ENCODE measurements around the gene C2CD4D. TPM values are rescaled to one million over a fixed set of nuclear protein-coding genes. Genes with fewer than 3 reads are reported as not detected.

C2CD4D gene
- total RNA-seq, 2 experiments from 2014 or later = 1.3 to 1.6 TPM

- H3K27me3 Mint-ChIP-seq = no peaks in the 10 kb centered on the region
- peaks cover 49% of the 10 kb centered on the region for H3K4me1 Mint-ChIP-seq (ENCODE audit: low read depth)
- DNase-seq (no peak), ATAC-seq (no peak)
- no peaks in the 10 kb centered on the region for H3K36me3 Mint-ChIP-seq (ENCODE audit: low read depth)
- no peak for TF ChIP-seq CTCF (IDR thresholded peaks at IDR 0.05)
- intact Hi-C loops (cut with micrococcal nuclease) = no loop called here
- ChIA-PET POLR2A (interaction anchor here (1.3 to 1.5 kb wide), 2 partner anchors 9 to 54 kb away, joined by 3 to 5 read pairs; partner anchors contain the start of gene MRPL9), CTCF (interaction anchor here (1.0 to 1.5 kb wide), 4 partner anchors 10 to 223 kb away, joined by 3 to 6 read pairs (median 3); no protein-coding TSS in a partner anchor)
- no peak overlapping the region for H3K27ac Mint-ChIP-seq
- no peaks in the 10 kb centered on the region for H3K9me3 Mint-ChIP-seq
- no peak overlapping the region for H3K4me3 Mint-ChIP-seq
Observed at GRCh38 chr1:151817353-151817730, 22.3 kb downstream of the C2CD4D start.

GRCh38 chr1:151816548-151817352 lies 22.9 kb downstream of the C2CD4D start:
- intact Hi-C loops (cut with micrococcal nuclease) = no loop called here
- no peak overlapping the region for H3K4me3 Mint-ChIP-seq
- H3K4me1 Mint-ChIP-seq (ENCODE audit: low read depth) = peaks cover 44% of the 10 kb centered on the region

GRCh38 chr1:151815716-151816327 lies 23.8 kb downstream of the C2CD4D start:
- ChIA-PET POLR2A (interaction anchor here (1.4 kb wide), 1 partner anchor 11 kb away, joined by 3 read pairs; no protein-coding TSS in a partner anchor), CTCF (interaction anchor here (1.0 kb wide), 1 partner anchor 26 kb away, joined by 3 read pairs; no protein-coding TSS in a partner anchor)
- H3K27ac Mint-ChIP-seq = no peak overlapping the region
- H3K4me3 Mint-ChIP-seq = no peak overlapping the region
- no peaks in the 10 kb centered on the region for H3K27me3 Mint-ChIP-seq
- H3K36me3 Mint-ChIP-seq (ENCODE audit: low read depth) = no peaks in the 10 kb centered on the region
- H3K9me3 Mint-ChIP-seq = no peaks in the 10 kb centered on the region
- intact Hi-C loops (cut with micrococcal nuclease) = no loop called here
- DNase-seq (peak; percentile 45), ATAC-seq (no peak)
- peaks cover 35% of the 10 kb centered on the region for H3K4me1 Mint-ChIP-seq (ENCODE audit: low read depth)
- TF ChIP-seq CTCF (IDR thresholded peaks at IDR 0.05) = no peak

More at GRCh38 chr1:151816548-151817352, 22.9 kb downstream of the C2CD4D start:
- no peak for ATAC-seq
- peak overlapping the region; percentile 46 for H3K27ac Mint-ChIP-seq
- CTCF ChIA-PET = interaction anchor here (1.0 to 1.5 kb wide), 4 partner anchors 9 to 223 kb away, joined by 3 to 6 read pairs (median 3); no protein-coding TSS in a partner anchor
- no peak for DNase-seq
- no peaks in the 10 kb centered on the region for H3K27me3 Mint-ChIP-seq
- no peaks in the 10 kb centered on the region for H3K36me3 Mint-ChIP-seq (ENCODE audit: low read depth)
- H3K9me3 Mint-ChIP-seq = no peaks in the 10 kb centered on the region
- POLR2A ChIA-PET = interaction anchor here (0.5 to 1.5 kb wide), 4 partner anchors 8 to 187 kb away, joined by 3 to 5 read pairs (median 3); partner anchors contain the start of gene MRPL9
- TF ChIP-seq CTCF (IDR thresholded peaks at IDR 0.05) = no peak

GRCh38 chr1:151814971-151815545 lies 24.6 kb downstream of the C2CD4D start:
- ChIA-PET CTCF (no interaction called here), POLR2A (no interaction called here)
- no peaks in the 10 kb centered on the region for H3K27me3 Mint-ChIP-seq
- H3K4me1 Mint-ChIP-seq (ENCODE audit: low read depth) = peaks cover 27% of the 10 kb centered on the region
- no peak for TF ChIP-seq CTCF (IDR thresholded peaks at IDR 0.05)
- no peak overlapping the region for H3K4me3 Mint-ChIP-seq
- ATAC-seq = no peak
- DNase-seq = no peak
- no peaks in the 10 kb centered on the region for H3K36me3 Mint-ChIP-seq (ENCODE audit: low read depth)
- no peak overlapping the region for H3K27ac Mint-ChIP-seq
- intact Hi-C loops (cut with micrococcal nuclease) = no loop called here
- no peaks in the 10 kb centered on the region for H3K9me3 Mint-ChIP-seq
